ENCODE measurements around the gene NEIL1. TPM values are rescaled to one million over a fixed set of nuclear protein-coding genes. Genes with fewer than 3 reads are reported as not detected.
A peak's percentile ranks its signal among the peaks of the same experiment; 100 is the strongest.

The NEIL1 gene
- total and polyA plus RNA-seq, 2 of the 8 experiments (the other 6 are each of a cell fraction or from before 2014, with no cell fraction given): 10.4 to 10.9 TPM

DNA sequence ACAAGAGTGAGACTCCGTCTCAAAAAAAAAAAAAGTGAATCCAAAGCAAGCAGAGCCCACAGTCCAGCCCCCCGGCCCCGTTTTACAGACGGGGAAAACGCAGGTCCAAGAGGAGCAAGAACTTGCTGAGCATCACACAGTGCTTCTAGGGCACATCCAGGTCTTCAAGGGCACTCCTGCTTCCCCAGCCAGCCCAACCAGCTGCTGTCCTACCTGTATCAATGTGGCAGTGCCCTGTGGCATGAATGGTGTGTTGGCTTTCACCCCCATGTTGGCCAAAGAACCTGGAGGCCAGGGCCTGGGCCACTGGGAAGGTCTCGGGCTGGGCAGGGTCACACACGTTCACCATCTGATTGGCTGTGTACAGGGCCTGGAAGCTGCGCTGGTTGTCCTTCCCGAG lies 16.9 kb downstream of the NEIL1 start:
- Histone ChIP-seq H3K4ac (replicated peaks; ENCODE audit: insufficient read length, low read depth, low read length) (no peak overlapping the region), H3K4me1 (replicated peaks in 1 of 4; ENCODE audit: control insufficient read depth in 3 of 4, insufficient read depth in 4 of 4, low read length in 3 of 4) (peaks cover 0 to 4% (median 1%) of the 10 kb centered on the region in 4 experiments; a peak in 4 of 7 replicates), H4K91ac (replicated peaks; ENCODE audit: insufficient read length, low read length) (no peak overlapping the region), H3K79me2 (ENCODE audit: control insufficient read depth in 1 of 2, insufficient read depth in 2 of 2, low read length in 2 of 2) (no peaks in the 10 kb centered on the region), H2BK20ac (ENCODE audit: low read length) (no peak overlapping the region), H2BK15ac (ENCODE audit: low read length) (no peak overlapping the region), H3K4me2 (ENCODE audit: insufficient read depth in 1 of 2, low read depth in 2 of 2, low read length in 2 of 2) (no peak overlapping the region), H3K27ac (ENCODE audit: low read depth, low read length) (no peak overlapping the region), H3K9me3 (ENCODE audit: insufficient read depth in 2 of 2, low read depth in 1 of 2, low read length in 1 of 2) (no peaks in the 10 kb centered on the region), H2BK120ac (replicated peaks; ENCODE audit: low read depth, low read length) (no peak overlapping the region), H3K9ac (replicated peaks in 1 of 4; ENCODE audit: extremely low read depth in 1 of 4, low read depth in 3 of 4, low read length in 3 of 4) (no peak overlapping the region), H3K23me2 (ENCODE audit: low read depth, low read length) (peaks cover 2% of the 10 kb centered on the region), H4K5ac (ENCODE audit: insufficient read length, low read depth, low read length) (no peak overlapping the region), H3K56ac (replicated peaks; ENCODE audit: insufficient read length, low read depth, low read length) (no peak overlapping the region), H3K79me1 (ENCODE audit: low read depth, low read length) (no peaks in the 10 kb centered on the region), H3K27me3 (replicated peaks in 1 of 4; ENCODE audit: control insufficient read depth in 3 of 4, extremely low read depth in 1 of 4, insufficient read depth in 3 of 4, low read length in 3 of 4) (no peaks in the 10 kb centered on the region), H2AK5ac (ENCODE audit: low read depth, low read length) (no peak overlapping the region), H2BK5ac (ENCODE audit: low read depth, low read length) (no peak overlapping the region), H2BK12ac (ENCODE audit: low read depth, low read length) (no peak overlapping the region), H3K14ac (ENCODE audit: insufficient read length) (no peak overlapping the region), H2AFZ (ENCODE audit: low read length) (no peak overlapping the region), H4K8ac (ENCODE audit: extremely low read depth, insufficient read depth, low read length) (peak overlapping the region; percentile 35; the same call in 1 of the 2 replicates), H3K4me3 (ENCODE audit: extremely low read depth in 1 of 4, insufficient read depth in 2 of 4, low read depth in 3 of 4, low read length in 4 of 4) (no peak overlapping the region), H4K20me1 (replicated peaks in 1 of 2; ENCODE audit: control insufficient read depth in 1 of 2, insufficient read depth in 2 of 2, low read length in 2 of 2) (peaks cover 0 to 5% of the 10 kb centered on the region in 2 experiments), H3K18ac (ENCODE audit: extremely low read depth, low read length) (no peak overlapping the region), H3K36me3 (ENCODE audit: control insufficient read depth in 2 of 4, insufficient read depth in 4 of 4, low read length in 3 of 4) (peaks cover 0 to 10% (median 5%) of the 10 kb centered on the region in 4 experiments; a peak in 5 of 8 replicates), H3K23ac (ENCODE audit: insufficient read length) (no peak overlapping the region)
- ChIA-PET POLR2A (ENCODE audit: partially characterized antibody) (interaction anchor here (0.6 to 6.5 kb wide), 5 partner anchors 8 to 360 kb away, joined by 3 to 69 read pairs (median 4); partner anchors contain the start of gene NEIL1), CTCF (ENCODE audit: partially characterized antibody) (interaction anchor here (1.2 to 1.8 kb wide), 2 partner anchors 10 to 35 kb away, joined by 3 to 11 read pairs; no protein-coding TSS in a partner anchor)
- WGBS, 2 experiments (ENCODE audit: extremely low coverage in 1 of 2, insufficient coverage in 1 of 2, insufficient read length in 1 of 2, insufficient replicate concordance in 2 of 2, low coverage in 1 of 2, low lambda C conversion rate in 2 of 2, missing lambda C conversion rate in 1 of 2): 91% methylated on average over 9 of the region's 9 CpGs; no CpG with 5 or more reads in 1 of the 2 experiments
- no peak for FAIRE-seq
- no peak for DNase-seq (ENCODE audit: low read depth in 1 of 2, low spot score in 2 of 2)
- TF ChIP-seq TEAD4 (IDR thresholded peaks at IDR 0.05; ENCODE audit: low read depth, low read length): no peak
- TF ChIP-seq SP2 (IDR thresholded peaks at IDR 0.05; ENCODE audit: low read length): no peak
- no peak for TF ChIP-seq FOSL1 (IDR thresholded peaks at IDR 0.05; ENCODE audit: insufficient read depth, low read depth, low read length)
- TF ChIP-seq SAP30 (IDR thresholded peaks at IDR 0.05; ENCODE audit: insufficient read depth, insufficient replicate concordance, low read length): no peak
